Activated T-helper 1 cell treated with anti-CD3 and anti-CD28 coated beads, Interleukin-2, amount 50 U/mL, for 16 hours (primary cell): ENCODE data around the gene INO80E.

Experiments used
- DNase-seq, 2 donors: peaks; one replicate each; pipeline ENCODE4 v3.0.0-alpha.2; 2020; ENCODE audit warnings: low read depth in 1 of 2, low spot score in 1 of 2

Gene INO80E

DNA sequence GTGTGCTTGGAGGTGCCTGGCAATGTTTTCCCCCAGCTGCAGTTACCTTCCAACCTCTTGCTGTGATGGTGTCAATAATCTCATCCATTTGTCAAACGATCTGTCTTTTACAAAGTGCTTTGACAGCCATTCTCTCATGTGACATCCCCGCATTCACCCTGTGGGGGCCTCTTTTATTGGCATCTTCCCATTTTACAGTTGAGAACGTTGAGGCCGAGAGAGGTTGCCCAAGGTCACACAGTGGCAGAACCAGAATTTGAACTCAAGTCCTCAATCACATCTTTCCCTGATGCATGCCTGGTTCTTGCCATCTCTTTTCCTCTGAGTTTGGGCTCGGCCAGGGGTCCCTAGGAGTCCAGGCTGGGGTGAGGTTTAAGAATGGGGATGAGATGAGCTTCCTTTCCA, 20.9 kb upstream of the INO80E start:
- no peak for DNase-seq

DNA sequence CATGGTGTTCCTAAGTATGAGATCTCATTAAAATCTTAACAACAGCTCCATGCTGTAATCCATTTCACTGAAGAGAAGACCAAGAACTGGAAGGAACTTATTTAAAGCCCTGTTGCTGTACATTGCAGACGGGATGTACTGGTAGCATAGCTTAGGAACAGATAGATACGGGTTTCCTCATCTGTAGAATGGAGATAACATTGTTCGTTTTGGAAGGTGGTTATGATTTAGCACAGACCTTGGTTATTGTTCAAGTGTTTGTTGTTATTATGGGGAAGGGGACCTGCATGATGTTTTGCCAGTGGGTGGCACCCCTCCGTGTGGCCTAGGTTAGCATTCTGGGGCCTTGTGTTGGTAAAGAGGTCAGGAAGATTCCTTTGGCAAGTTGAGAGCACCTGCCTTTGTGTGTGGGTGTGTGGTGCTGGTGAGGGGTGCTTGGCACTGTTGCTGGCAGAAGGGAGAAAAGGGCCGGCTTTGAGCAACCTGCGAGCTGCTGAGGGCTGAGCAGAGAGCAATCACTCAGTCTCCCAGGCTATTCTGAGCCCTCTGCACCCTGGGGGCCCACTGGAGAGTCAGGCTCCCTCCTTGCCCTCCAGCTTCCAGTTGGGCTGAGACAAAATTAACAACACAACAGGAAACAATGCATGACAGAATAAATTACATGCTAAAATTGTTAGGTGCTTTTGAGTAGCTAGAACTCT, 20.1 kb upstream of the INO80E start:
- no peak for DNase-seq

DNA sequence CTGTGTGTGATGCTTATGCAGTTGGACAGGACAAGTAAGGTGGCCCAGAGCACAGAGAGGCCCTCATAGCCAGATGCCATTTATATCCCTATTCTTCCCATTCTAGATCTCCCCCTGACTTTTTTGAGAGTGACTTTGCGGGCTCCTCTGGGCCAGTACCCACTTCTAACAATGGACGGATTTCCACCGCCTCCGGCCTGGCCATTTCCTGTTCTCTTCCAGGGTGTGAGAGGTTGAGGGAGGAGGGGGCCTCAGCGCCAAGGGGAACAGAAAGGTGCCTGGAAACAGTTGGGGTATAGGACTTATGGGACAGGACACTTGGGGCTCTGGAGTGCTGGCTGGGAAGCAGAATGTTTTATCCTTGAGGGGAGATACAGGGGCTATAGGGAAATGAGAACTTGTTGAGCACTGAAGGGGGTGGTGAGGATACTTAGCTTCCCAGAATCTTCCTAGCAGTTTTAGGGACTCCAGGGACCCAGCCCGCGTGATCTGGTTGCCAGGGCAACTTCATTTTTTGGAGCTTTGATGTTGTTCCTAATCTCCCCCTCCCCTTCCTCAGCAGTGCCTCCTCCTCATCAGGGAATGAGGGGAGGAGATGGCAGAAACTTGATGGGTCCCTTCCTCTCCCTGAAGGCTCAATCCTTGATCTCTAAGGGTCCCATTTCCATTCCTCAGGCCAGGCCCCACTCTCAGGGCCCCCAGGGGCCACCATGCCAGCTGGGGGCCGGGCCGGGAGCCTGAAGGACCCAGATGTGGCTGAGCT, 18.8 kb upstream of the INO80E start:
- no peak for DNase-seq

DNA sequence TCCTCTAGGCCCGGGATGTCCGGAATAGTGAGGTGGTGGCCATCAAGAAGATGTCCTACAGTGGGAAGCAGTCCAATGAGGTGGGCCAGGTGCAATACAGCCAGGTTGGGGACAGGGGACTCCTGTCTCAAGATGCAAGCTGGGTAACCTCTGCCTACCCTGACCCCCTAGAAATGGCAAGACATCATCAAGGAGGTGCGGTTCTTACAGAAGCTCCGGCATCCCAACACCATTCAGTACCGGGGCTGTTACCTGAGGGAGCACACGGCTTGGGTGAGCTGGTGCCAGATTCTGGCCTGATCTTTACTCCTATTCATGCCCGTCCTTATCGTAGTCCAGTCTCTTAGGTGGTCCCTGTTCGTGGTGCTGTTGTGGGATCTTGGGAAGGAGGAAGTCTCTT, 18.0 kb upstream of the INO80E start:
- DNase-seq = no peak

DNA sequence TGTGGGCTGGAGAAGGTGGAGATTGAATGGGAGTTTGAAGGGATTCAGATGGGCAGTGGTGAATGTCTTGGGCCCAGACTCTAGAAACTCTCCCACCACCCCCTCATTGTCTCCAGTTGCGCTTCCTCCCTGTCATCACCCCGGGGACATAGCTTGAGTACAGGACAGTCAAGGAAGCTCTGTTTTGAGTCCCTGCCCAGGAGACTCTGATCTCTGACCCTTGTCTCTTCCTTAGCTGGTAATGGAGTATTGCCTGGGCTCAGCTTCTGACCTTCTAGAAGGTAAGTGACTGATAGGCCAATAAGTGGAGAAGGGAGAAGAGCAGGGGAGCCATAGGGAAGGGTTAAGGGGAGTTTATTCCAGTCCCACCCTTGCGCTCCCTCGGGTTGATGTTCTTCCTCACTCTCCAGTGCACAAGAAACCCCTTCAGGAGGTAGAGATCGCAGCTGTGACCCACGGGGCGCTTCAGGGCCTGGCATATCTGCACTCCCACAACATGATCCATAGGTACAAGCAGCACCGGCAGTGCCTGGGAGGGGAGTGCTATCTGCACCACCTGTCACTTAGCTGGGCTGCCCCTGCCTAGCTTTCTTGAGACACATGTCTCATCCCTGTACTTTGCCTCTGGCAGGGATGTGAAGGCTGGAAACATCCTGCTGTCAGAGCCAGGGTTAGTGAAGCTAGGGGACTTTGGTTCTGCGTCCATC, 17.3 kb upstream of the INO80E start:
- no peak for DNase-seq

DNA sequence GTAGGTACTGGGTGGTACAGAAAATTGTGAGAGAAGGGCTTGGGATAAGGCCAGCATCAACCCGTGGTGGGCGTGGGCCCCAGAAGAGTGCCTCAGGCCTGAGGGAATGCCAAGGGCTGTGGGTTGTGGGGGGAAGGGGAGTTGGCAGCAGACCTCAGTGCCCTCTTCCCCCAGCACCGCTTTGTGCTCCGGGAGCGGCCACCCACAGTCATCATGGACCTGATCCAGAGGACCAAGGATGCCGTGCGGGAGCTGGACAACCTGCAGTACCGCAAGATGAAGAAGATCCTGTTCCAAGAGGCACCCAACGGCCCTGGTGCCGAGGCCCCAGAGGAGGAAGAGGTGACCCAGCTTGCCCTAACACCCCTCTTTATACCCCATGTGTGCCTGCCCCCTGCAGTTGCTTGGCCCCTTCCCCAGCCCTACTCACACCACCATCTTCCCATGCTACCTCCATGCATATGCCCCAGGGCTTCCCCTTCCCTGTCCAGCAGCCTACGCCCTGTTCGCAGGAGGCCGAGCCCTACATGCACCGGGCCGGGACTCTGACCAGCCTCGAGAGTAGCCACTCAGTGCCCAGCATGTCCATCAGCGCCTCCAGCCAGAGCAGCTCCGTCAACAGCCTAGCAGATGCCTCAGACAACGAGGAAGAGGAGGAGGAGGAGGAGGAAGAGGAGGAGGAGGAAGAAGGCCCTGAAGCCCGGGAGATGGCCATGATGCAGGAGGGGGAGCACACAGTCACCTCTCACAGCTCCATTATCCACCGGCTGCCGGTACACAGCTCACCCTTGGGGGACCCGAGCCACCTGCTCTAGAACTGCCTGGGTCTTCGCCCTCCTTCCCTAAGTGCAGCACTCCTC, 13.3 kb upstream of the INO80E start:
- DNase-seq = no peak

DNA sequence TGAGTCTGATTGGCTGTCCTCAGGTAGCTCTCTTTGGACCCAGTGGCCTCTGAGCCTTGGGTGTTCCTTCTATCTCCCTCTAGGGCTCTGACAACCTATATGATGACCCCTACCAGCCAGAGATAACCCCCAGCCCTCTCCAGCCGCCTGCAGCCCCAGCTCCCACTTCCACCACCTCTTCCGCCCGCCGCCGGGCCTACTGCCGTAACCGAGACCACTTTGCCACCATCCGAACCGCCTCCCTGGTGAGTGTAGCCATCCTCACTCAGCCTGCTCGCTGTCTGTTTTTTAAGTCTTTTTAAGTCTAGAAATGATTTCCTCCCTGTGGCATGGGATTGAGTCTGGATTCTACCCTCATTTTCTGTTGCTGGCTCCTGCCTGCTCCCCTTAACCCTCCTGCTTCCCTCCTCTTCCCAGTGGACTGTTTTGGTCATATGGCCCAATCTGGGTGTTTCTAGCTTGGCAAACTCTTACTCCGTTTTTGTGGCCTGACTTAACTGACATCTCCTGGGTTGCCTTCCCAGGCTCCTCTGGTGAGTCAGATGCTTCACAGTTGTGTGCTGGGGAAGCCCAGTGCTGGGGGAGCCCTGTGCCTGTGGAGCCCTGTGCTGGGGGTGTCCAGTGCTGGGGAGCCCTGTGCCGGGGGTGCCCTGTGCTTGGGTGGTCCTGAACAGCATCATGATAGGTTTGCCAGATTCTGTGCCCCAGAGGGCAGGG, 12.5 kb upstream of the INO80E start:
- DNase-seq = no peak

DNA sequence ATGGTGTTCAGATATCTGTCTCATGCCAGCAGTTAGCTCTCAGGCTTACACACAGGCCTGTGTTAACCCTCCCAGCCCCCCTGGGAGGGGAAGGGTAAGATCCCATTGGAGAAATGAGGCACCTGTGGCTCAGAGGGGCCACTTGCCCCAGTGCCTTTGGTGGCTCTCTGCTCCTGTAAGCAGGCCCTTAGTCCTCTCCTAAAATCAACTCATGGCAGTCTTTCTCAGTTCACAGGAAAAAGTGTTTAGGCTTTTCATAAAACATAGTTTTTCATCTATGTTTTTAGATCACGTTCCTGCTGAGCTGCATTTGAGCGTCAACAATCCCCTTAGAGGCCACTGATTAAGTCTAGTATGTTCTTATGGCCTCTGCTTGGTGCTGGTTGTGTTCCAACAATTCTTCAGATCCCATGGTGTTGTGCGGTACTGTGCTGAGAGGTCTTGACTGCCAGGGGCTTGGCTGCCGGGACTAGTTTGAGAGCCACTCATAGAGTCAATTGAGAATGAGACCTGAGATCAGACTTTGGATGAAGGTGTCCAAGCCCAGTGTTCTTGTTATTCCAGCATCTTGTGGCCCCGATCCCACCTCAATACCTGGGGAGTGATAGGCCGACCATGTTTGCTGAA, 11.8 kb upstream of the INO80E start:
- no peak for DNase-seq

DNA sequence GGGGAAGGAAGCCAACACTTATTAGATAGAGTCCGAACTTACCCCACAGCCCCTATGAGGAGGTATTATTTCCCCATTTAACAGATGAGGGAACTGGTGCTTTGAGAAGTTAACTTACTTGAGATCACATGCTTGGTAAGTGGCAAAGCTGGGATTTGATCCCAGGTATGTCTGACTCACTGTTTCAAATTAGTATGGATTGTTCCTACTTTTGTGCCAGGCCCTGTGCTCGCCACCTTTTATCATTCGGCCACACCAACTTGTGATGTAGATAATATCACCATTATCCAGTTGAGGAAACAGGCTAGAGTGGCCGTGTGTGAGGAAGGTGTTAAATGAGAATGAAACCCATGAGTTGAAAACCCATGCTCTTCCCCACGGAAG, 11.3 kb upstream of the INO80E start:
- DNase-seq = no peak

DNA sequence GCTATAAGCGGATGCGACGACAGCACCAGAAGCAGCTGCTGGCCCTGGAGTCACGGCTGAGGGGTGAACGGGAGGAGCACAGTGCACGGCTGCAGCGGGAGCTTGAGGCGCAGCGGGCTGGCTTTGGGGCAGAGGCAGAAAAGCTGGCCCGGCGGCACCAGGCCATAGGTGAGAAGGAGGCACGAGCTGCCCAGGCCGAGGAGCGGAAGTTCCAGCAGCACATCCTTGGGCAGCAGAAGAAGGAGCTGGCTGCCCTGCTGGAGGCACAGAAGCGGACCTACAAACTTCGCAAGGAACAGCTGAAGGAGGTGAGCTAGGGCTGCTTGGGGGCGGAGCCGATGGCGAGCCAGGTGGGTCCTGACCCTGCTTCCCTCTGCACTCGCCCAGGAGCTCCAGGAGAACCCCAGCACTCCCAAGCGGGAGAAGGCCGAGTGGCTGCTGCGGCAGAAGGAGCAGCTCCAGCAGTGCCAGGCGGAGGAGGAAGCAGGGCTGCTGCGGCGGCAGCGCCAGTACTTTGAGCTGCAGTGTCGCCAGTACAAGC, 10.7 kb upstream of the INO80E start:
- DNase-seq = no peak

DNA sequence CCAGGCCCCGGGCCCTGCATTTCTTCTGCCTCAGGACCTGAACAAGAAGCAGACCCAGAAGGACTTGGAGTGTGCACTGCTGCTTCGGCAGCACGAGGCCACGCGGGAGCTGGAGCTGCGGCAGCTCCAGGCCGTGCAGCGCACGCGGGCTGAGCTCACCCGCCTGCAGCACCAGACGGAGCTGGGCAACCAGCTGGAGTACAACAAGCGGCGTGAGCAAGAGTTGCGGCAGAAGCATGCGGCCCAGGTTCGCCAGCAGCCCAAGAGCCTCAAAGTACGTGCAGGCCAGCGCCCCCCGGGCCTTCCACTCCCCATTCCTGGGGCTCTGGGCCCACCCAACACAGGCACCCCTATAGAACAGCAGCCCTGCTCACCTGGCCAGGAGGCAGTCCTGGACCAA, 9.8 kb upstream of the INO80E start:
- DNase-seq = no peak

DNA sequence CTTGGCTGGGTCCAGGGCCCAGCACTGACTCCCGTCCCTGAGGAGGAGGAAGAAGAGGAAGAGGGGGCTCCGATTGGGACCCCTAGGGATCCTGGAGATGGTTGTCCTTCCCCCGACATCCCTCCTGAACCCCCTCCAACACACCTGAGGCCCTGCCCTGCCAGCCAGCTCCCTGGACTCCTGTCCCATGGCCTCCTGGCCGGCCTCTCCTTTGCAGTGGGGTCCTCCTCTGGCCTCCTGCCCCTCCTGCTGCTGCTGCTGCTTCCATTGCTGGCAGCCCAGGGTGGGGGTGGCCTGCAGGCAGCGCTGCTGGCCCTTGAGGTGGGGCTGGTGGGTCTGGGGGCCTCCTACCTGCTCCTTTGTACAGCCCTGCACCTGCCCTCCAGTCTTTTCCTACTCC, 9.1 kb upstream of the INO80E start:
- no peak for DNase-seq

DNA sequence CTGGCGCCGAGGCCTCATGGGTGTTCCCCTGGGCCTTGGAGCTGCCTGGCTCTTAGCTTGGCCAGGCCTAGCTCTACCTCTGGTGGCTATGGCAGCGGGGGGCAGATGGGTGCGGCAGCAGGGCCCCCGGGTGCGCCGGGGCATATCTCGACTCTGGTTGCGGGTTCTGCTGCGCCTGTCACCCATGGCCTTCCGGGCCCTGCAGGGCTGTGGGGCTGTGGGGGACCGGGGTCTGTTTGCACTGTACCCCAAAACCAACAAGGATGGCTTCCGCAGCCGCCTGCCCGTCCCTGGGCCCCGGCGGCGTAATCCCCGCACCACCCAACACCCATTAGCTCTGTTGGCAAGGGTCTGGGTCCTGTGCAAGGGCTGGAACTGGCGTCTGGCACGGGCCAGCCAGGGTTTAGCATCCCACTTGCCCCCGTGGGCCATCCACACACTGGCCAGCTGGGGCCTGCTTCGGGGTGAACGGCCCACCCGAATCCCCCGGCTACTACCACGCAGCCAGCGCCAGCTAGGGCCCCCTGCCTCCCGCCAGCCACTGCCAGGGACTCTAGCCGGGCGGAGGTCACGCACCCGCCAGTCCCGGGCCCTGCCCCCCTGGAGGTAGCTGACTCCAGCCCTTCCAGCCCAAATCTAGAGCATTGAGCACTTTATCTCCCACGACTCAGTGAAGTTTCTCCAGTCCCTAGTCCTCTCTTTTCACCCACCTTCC, 8.5 kb upstream of the INO80E start:
- DNase-seq = no peak

DNA sequence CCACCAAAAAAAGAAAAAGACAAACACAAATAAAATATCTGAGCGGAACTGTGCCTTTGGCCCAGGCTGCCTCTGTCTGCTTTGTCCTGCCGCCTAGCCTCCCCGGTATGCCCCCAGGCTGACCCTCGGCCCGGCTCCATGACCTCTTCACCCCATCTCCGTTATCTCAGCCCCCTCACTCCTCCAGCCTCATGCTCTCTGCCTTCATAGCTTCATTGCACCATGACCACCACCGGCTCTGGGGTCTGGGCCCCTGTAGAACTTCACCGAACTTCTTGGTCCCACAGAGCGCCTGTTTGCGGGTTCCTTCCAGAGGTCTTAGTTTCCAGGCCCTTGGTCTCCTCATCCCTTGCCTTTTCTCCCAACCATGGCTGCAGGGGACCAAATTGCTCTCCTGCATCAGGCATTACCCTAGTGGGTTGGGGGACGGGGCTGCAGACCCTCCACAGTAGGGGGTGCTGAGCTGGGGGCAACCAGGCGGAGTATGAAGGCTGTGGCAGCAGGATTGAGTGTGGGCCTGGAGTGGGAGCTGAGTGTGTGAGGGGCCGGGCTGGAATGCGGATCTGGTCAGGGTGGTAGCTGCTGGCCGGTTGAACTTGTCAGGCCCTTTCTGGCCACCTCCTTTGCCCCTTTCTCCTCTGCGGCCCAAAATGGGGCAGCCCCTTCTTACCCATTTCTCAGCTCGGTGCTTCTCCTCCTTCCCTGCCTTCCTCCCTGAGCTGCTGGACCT, 7.5 kb upstream of the INO80E start:
- no peak for DNase-seq

DNA sequence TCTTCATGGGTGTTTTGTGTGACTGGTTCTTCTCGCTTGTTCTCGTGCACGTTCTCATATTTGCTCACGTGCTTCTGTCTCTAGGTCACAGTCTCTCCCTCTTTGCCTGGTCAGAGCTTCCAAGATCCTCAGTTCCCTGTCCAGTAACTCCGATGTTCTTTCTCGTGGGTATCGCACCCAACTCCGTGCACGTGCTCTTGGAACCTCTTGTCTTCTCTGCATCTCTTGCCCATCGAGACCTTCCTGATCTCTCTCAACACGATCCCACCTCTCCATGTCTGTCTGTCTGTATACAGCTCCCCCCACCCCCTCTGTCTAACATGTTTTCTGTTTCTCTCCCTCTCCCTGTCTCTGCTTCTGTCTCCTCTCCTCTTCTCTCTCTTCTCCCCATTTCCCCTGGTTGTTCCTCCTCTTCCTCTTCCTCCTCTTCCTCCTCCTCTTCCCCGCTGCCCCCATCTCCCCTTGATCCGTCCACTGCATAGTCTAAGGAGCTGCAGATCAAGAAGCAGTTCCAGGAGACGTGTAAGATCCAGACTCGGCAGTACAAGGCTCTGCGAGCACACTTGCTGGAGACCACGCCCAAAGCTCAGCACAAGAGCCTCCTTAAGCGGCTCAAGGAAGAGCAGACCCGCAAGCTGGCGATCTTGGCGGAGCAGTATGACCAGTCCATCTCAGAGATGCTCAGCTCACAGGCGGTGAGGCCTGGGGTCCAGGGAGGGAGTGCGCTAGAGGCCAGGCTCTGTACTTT, 6.8 kb upstream of the INO80E start:
- no peak for DNase-seq

DNA sequence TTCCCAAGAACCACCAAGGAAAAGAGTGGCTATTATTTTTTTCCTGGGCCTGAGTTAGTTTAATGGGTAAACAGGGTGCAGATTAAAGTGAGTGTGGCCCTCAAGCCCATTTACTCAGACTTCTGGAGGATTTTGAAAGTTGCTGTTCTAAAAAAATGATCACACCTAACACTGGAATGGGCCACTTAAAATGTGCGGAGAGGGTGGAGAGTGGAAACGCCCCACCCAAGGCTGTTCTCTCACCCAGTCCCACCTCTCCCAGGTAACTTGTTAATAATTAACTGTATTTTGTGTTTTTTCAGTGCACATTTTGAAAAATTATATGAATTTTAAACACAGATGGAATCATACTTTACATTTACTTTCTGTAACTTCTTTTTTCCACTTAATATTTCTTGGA, 6.0 kb upstream of the INO80E start:
- no peak for DNase-seq

DNA sequence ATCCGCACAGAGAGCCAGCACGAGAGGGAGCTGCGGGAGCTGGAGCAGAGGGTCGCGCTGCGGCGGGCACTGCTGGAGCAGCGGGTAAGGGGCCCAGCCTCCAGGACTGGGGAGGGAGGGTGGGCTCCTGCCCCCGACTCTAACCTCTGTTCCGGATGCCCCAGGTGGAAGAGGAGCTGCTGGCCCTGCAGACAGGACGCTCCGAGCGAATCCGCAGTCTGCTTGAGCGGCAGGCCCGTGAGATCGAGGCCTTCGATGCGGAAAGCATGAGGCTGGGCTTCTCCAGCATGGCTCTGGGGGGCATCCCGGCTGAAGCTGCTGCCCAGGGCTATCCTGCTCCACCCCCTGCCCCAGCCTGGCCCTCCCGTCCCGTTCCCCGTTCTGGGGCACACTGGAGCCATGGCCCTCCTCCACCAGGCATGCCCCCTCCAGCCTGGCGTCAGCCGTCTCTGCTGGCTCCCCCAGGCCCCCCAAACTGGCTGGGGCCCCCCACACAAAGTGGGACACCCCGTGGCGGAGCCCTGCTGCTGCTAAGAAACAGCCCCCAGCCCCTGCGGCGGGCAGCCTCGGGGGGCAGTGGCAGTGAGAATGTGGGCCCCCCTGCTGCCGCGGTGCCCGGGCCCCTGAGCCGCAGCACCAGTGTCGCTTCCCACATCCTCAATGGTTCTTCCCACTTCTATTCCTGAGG, 5.0 kb upstream of the INO80E start:
- no peak for DNase-seq

DNA sequence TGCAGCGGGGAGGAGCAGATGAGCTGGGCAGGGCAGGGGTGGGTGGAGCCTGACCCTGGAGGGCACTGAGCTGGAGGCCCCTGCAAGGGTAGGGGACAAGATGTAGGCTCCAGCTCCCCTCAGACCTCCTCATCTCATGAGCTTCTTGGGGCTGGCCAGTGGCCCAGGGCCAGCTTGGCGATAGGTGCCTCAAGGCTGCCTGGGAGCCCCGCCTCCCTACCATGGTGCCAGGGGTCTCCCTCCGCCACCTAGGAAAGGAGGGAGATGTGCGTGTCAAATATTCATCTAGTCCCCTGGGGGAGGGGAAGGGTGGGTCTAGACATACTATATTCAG, 4.5 kb upstream of the INO80E start:
- DNase-seq = no peak
